GM19455 (cell line): ENCODE measurements around the gene FHIP1A.

ENCODE experiments used
- ATAC-seq: cut with Tn5 transposase; IDR thresholded peaks from one replicate; pipeline ENCODE4 v1.9.1; 2021; ENCODE audit not compliant: unreplicated experiment

The FHIP1A gene

GRCh38 chr4:151417766-151418376 lies 8.9 kb downstream of the FHIP1A start:
- ATAC-seq, result no peak

GRCh38 chr4:151418385-151418784 lies 9.4 kb downstream of the FHIP1A start:
- no peak for ATAC-seq

- ATAC-seq, result no peak
These were observed 9.9 kb downstream of the FHIP1A start for GRCh38 chr4:151418856-151419255.

- ATAC-seq, result no peak
These were observed 11.4 kb downstream of the FHIP1A start for GRCh38 chr4:151420250-151420807.

GRCh38 chr4:151422854-151423253 lies 13.9 kb downstream of the FHIP1A start:
- ATAC-seq, result no peak

GRCh38 chr4:151426513-151426912 lies 17.5 kb downstream of the FHIP1A start:
- ATAC-seq, result no peak

GRCh38 chr4:151427266-151427665 lies 18.3 kb downstream of the FHIP1A start:
- no peak for ATAC-seq

- ATAC-seq, result no peak
These were observed 19.4 kb downstream of the FHIP1A start for GRCh38 chr4:151428346-151428745.

- ATAC-seq, result no peak
These were observed 21.1 kb downstream of the FHIP1A start for GRCh38 chr4:151429957-151430570.

GRCh38 chr4:151430740-151431457 lies 21.9 kb downstream of the FHIP1A start:
- ATAC-seq, result no peak

- ATAC-seq, result no peak
These were observed 22.8 kb downstream of the FHIP1A start for GRCh38 chr4:151431728-151432127.

- no peak for ATAC-seq
These were observed 23.7 kb downstream of the FHIP1A start for GRCh38 chr4:151432654-151433053.

- ATAC-seq, result no peak
These were observed 25.3 kb downstream of the FHIP1A start for GRCh38 chr4:151434183-151434860.

GRCh38 chr4:151436093-151436518 lies 27.1 kb downstream of the FHIP1A start:
- no peak for ATAC-seq

GRCh38 chr4:151437505-151437904 lies 28.5 kb downstream of the FHIP1A start:
- no peak for ATAC-seq

GRCh38 chr4:151438154-151438553 lies 29.2 kb downstream of the FHIP1A start:
- no peak for ATAC-seq

GRCh38 chr4:151439320-151439719 lies 30.3 kb downstream of the FHIP1A start:
- ATAC-seq, result no peak

GRCh38 chr4:151442002-151442401 lies 33.0 kb downstream of the FHIP1A start:
- no peak for ATAC-seq

- ATAC-seq, result no peak
These were observed 34.3 kb downstream of the FHIP1A start for GRCh38 chr4:151443247-151443646.

GRCh38 chr4:151443752-151444151 lies 34.8 kb downstream of the FHIP1A start:
- no peak for ATAC-seq

- no peak for ATAC-seq
These were observed 37.2 kb downstream of the FHIP1A start for GRCh38 chr4:151446208-151446607.
